Ovary (tissue), 9 donors: Measurements from ENCODE around the gene MFNG. TPM values are rescaled to one million over a fixed set of nuclear protein-coding genes. Genes with fewer than 3 reads are reported as not detected.

Experiments
- DNase-seq, 5 donors: peaks; one replicate each; pipeline ENCODE4 v3.0.0-alpha.2; 2019 to 2020
- H3K27ac ChIP-seq, 2 donors: fragments of 200-600 bp; one replicate each; pipeline versions ENCODE4 v1.5.1 to v1.8.0; 2019 to 2022
- H3K27me3 ChIP-seq: fragments of 200-600 bp; one replicate; pipeline ENCODE4 v1.8.0; 2022
- H3K36me3 ChIP-seq: fragments of 200-600 bp; sonication (generic); one replicate; pipeline ENCODE4 v1.5.1; 2019
- H3K4me1 ChIP-seq: one replicate; pipeline ENCODE4 v1.8.1; 2013; ENCODE audit warnings: mild to moderate bottlenecking, moderate library complexity; ENCODE audit not compliant: insufficient read depth
- H3K4me3 ChIP-seq: fragments of 200-600 bp; sonication (generic); one replicate; pipeline ENCODE4 v1.5.1; 2017
- H3K9me3 ChIP-seq, 2 donors: fragments of 200-600 bp in 1 of 2; sonication (generic) in 1 of 2; one replicate each; pipeline versions ENCODE4 v1.5.1 to v1.8.1; 2013 to 2019; ENCODE audit warnings: mild to moderate bottlenecking in 1 of 2, moderate library complexity in 1 of 2
- CTCF ChIP-seq, 3 donors: fragments of 450-650 bp in 2 of 3; fragments of 200-600 bp in 1 of 3; IDR thresholded peaks; one replicate each; pipeline versions ENCODE4 v1.5.1 to v1.8.0; 2016 to 2022; ENCODE audit warnings: antibody characterized with exemption in 3 of 3, mild to moderate bottlenecking in 1 of 3
- EP300 ChIP-seq: sonication (generic); formaldehyde crosslinking; IDR thresholded peaks from one replicate; pipeline ENCODE4 v1.6.1; 2017; ENCODE audit warnings: antibody characterized with exemption
- POLR2A ChIP-seq: fragments of 450-650 bp; IDR thresholded peaks from one replicate; pipeline ENCODE4 v1.6.1; 2017; ENCODE audit warnings: antibody characterized with exemption, mild to moderate bottlenecking, moderate library complexity
- WGBS, 3 donors: extraction: QIAGEN DNeasy Blood & Tissue Kit in 1 of 3; methylation state at CpG; one replicate each; pipeline versions ENCODE4 v1.1.5 to v1.1.7; 2013 to 2017; 5-methylcytosine and 5-hydroxymethylcytosine counted together
- intact Hi-C, 4 donors: fragments of 100-400 bp; cut with DNase I; formaldehyde crosslinking; loops; one replicate each; pipeline versions ENCODE4 v1.11.0 to v1.15.1; 2022 to 2023
- polyA plus RNA-seq, 2 donors: library from polyadenylated mRNA; stranded (reverse); fragments of 200-250 nt in 1 of 2; fragments of 350-450 nt in 1 of 2; fragmentation: Illumina TruSeq in 1 of 2; extraction: RNeasy Lipid Tissue Mini Kit (QIAGEN cat#74804) in 1 of 2; gene quantifications; one replicate each; pipeline ENCODE4 v1.2.3, GENCODE V29; 2013 to 2014
- total RNA-seq, 7 donors: library from RNA; depleted of rRNA in 2 of 7; stranded (reverse); fragments of >200 nt in 2 of 7; fragmentation: NEBNext Ultra II Directional in 3 of 7; extraction: Animal tissue kit (Norgen Biotek cat#: 25700) in 3 of 7; gene quantifications; one replicate each; pipeline versions ENCODE4 v1.1.0 to v1.2.4, GENCODE V29; 2016 to 2023
- donor health status: DM: no; HTN: no; CAD: no; lungs with moderate emphysema.
- donor health status: DM: no; HTN: no; CAD: no.
- donor health status: Bipolar disorder and iron deficiency.
- donor health status: DM: yes; HTN: yes; CAD: no.
- donor health status: DM: no; HTN: no; CAD: no.
- donor health status: DM: yes; HTN: yes; CAD: no.

MFNG gene
- total and polyA plus RNA-seq, 9 donors: 4.4 to 11.1 (median 7.1) TPM

GRCh38 chr22:37484480-37485394, 1.4 kb downstream of the MFNG start:
- Histone ChIP-seq H3K36me3 (no peaks in the 10 kb centered on the region), H3K4me3 (peak overlapping the region; percentile 10), H3K4me1 (no peaks in the 10 kb centered on the region), H3K27me3 (no peaks in the 10 kb centered on the region), H3K27ac (no peak overlapping the region), H3K9me3 (no peaks in the 10 kb centered on the region)
- intact Hi-C loops: loop anchor here in 1 of 4 donors (10.0 kb wide), 1 partner anchor 170 kb away; no protein-coding TSS in a partner anchor
- 70 to 81% (median 78%) methylated on average over 39 of the region's 39 CpGs for WGBS, 3 donors
- TF ChIP-seq POLR2A (no peak), CTCF (IDR thresholded peaks at IDR 0.05) (no peak), EP300 (no peak)
- DNase-seq: no peak

DNA sequence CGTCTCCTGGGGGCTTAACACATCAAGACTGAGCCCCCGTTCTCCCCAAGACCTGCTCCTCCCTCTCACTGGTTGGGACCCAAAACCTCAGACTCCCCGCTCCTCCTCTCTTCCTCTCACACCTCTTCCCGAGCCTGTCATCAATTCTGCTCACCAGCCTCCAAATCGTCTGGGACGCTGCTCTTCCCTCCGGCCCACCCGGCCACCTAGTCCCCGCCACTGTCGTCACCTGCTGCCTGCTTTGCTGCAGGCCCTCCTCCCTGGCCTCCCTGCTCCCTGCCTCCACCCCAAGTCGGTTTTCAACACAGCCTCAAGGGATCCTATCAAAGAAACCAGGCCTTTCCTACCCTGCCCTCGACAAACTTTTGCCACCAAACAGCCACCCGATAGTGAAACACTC, 3.1 kb downstream of the MFNG start:
- no peaks in the 10 kb centered on the region for H3K4me1 ChIP-seq
- TF ChIP-seq EP300 (no peak), POLR2A (no peak), CTCF (IDR thresholded peaks at IDR 0.05) (no peak)
- DNase-seq: no peak
- no peaks in the 10 kb centered on the region for H3K9me3 ChIP-seq
- H3K36me3 ChIP-seq: no peaks in the 10 kb centered on the region
- no peak overlapping the region for H3K4me3 ChIP-seq
- H3K27me3 ChIP-seq: no peaks in the 10 kb centered on the region
- 75 to 82% (median 80%) methylated on average over 13 of the region's 13 CpGs for WGBS, 3 donors
- intact Hi-C loops: loop anchor here in 1 of 4 donors (10.0 kb wide), 1 partner anchor 168 kb away; no protein-coding TSS in a partner anchor
- H3K27ac ChIP-seq: no peak overlapping the region

GRCh38 chr22:37482244-37482643, 3.9 kb downstream of the MFNG start:
- DNase-seq: no peak
- Histone ChIP-seq H3K9me3 (no peaks in the 10 kb centered on the region), H3K27ac (no peak overlapping the region), H3K27me3 (no peaks in the 10 kb centered on the region), H3K36me3 (no peaks in the 10 kb centered on the region), H3K4me1 (no peaks in the 10 kb centered on the region), H3K4me3 (no peak overlapping the region)
- intact Hi-C loops: loop anchor here in 1 of 4 donors (10.0 kb wide), 1 partner anchor 167 kb away; no protein-coding TSS in a partner anchor
- WGBS, 3 donors: 73 to 79% (median 78%) methylated on average over 9 of the region's 9 CpGs
- TF ChIP-seq CTCF (IDR thresholded peaks at IDR 0.05): no peak
- TF ChIP-seq POLR2A: no peak
- no peak for TF ChIP-seq EP300

DNA sequence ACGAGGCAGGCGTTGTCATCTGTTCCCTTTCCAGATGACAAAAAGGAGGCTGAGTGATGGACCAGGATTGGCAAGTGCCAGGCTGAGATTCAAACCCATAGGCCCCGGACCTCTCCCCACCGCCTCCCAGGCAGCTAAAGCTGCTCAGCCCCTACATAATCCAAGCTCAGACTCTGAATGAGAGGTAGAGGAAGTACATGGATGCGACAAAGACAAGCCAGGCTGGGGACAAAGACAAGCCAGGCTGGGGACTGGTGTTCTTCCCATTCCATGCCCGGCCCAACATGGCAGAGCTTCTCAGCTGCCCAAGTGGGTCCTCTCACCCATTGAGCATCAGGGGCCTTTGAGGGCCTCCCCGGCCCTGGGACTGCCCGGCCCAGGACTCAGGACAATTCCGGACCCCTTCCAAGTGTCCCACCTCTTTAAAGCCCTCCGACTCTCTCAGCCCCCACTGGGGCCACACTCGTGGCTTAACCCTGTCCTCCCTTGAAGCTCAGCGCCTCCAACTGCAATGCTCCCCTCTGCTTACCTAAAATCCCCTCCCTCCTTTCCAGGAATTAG, 4.8 kb downstream of the MFNG start:
- intact Hi-C loops: loop anchor here in 1 of 4 donors (10.0 kb wide), 1 partner anchor 167 kb away; no protein-coding TSS in a partner anchor
- no peaks in the 10 kb centered on the region for H3K4me1 ChIP-seq
- H3K27ac ChIP-seq: no peak overlapping the region
- H3K36me3 ChIP-seq: no peaks in the 10 kb centered on the region
- TF ChIP-seq POLR2A: no peak
- TF ChIP-seq EP300: no peak
- no peak for TF ChIP-seq CTCF (IDR thresholded peaks at IDR 0.05)
- DNase-seq: no peak
- H3K9me3 ChIP-seq: no peaks in the 10 kb centered on the region
- WGBS, 3 donors: 71 to 79% (median 76%) methylated on average over 12 of the region's 12 CpGs
- no peaks in the 10 kb centered on the region for H3K27me3 ChIP-seq
- H3K4me3 ChIP-seq: no peak overlapping the region
